Tibial artery (tissue), 4 donors: ENCODE measurements around the gene CYP51A1.
"Not testable (repeated sequence)": the region's sequence is repeated elsewhere in the genome, so short reads cannot be mapped to it uniquely, and the experiment has no call there.

Experiments used
- DNase-seq, 2 donors: peaks; one replicate each; pipeline ENCODE4 v3.0.0-alpha.2; 2019
- H3K27ac ChIP-seq, 2 donors: fragments of 200-600 bp; sonication (generic) in 1 of 2; 1 replicate in 1 of 2; 2 replicates in 1 of 2; pipeline ENCODE4 v1.5.1; 2018 to 2019; ENCODE audit warnings: mild to moderate bottlenecking in 1 of 2
- H3K27me3 ChIP-seq, 2 donors: fragments of 200-600 bp; sonication (generic) in 1 of 2; one replicate each; pipeline versions ENCODE4 v1.5.1 to v1.6.0; 2016 to 2019
- H3K36me3 ChIP-seq, 3 donors: fragments of 200-600 bp; sonication (generic) in 2 of 3; one replicate each; pipeline ENCODE4 v1.5.1; 2016 to 2019; ENCODE audit warnings: mild to moderate bottlenecking in 2 of 3
- H3K4me1 ChIP-seq, 4 donors: fragments of 200-600 bp; sonication (generic) in 2 of 4; 1 replicate in 3 of 4; 2 replicates in 1 of 4; pipeline ENCODE4 v1.5.1; 2016 to 2019
- H3K4me3 ChIP-seq, 2 donors: fragments of 200-600 bp; sonication (generic) in 1 of 2; 1 replicate in 1 of 2; 2 replicates in 1 of 2; pipeline ENCODE4 v1.5.1; 2018 to 2019; ENCODE audit warnings: mild to moderate bottlenecking in 2 of 2
- H3K9me3 ChIP-seq, 3 donors: fragments of 200-600 bp; sonication (generic) in 1 of 3; one replicate each; pipeline ENCODE4 v1.5.1; 2016 to 2019
- CTCF ChIP-seq, 2 experiments: fragments of 200-600 bp in 1 of 2; fragments of 450-650 bp in 1 of 2; IDR thresholded peaks; one replicate each; pipeline ENCODE4 v1.5.1; 2017 to 2019; ENCODE audit warnings: antibody characterized with exemption in 2 of 2, mild to moderate bottlenecking in 1 of 2, moderate library complexity in 1 of 2
- intact Hi-C: fragments of 100-400 bp; cut with DNase I; formaldehyde crosslinking; loops from one replicate; pipeline ENCODE4 v1.15.0; 2023; ENCODE audit warnings: low total_unique reads

CYP51A1 gene

GRCh38 chr7:92158660-92159575 lies 24.6 kb upstream of the CYP51A1 start:
- DNase-seq: no peak
- Histone ChIP-seq H3K9me3 (no peaks in the 10 kb centered on the region), H3K27me3 (no peaks in the 10 kb centered on the region), H3K4me3 (no peak overlapping the region), H3K36me3 (no peaks in the 10 kb centered on the region), H3K27ac (no peak overlapping the region), H3K4me1 (no peaks in the 10 kb centered on the region)
- intact Hi-C loops: no loop called here
- no peak for TF ChIP-seq CTCF (IDR thresholded peaks at IDR 0.05)

GRCh38 chr7:92156990-92157389 lies 22.7 kb upstream of the CYP51A1 start:
- intact Hi-C loops: no loop called here
- no peaks in the 10 kb centered on the region for H3K4me1 ChIP-seq

GRCh38 chr7:92155108-92155739 lies 20.9 kb upstream of the CYP51A1 start:
- DNase-seq: no peak
- Histone ChIP-seq H3K27me3 (no peaks in the 10 kb centered on the region), H3K27ac (no peak overlapping the region), H3K9me3 (no peaks in the 10 kb centered on the region), H3K4me1 (no peaks in the 10 kb centered on the region), H3K4me3 (no peak overlapping the region), H3K36me3 (no peaks in the 10 kb centered on the region)
- intact Hi-C loops: no loop called here
- TF ChIP-seq CTCF (IDR thresholded peaks at IDR 0.05): no peak

More at GRCh38 chr7:92156990-92157389, 22.7 kb upstream of the CYP51A1 start:
- H3K36me3 ChIP-seq: no peaks in the 10 kb centered on the region
- no peaks in the 10 kb centered on the region for H3K9me3 ChIP-seq
- H3K27ac ChIP-seq: no peak overlapping the region
- no peak overlapping the region for H3K4me3 ChIP-seq
- no peak for TF ChIP-seq CTCF (IDR thresholded peaks at IDR 0.05)
- DNase-seq: no peak
- no peaks in the 10 kb centered on the region for H3K27me3 ChIP-seq

GRCh38 chr7:92150450-92151017 lies 16.3 kb upstream of the CYP51A1 start:
- no peak for TF ChIP-seq CTCF (IDR thresholded peaks at IDR 0.05)
- Histone ChIP-seq H3K27ac (no peak overlapping the region), H3K9me3 (no peaks in the 10 kb centered on the region), H3K4me1 (no peaks in the 10 kb centered on the region), H3K4me3 (no peak overlapping the region), H3K36me3 (no peaks in the 10 kb centered on the region), H3K27me3 (no peaks in the 10 kb centered on the region)
- intact Hi-C loops: no loop called here
- DNase-seq: no peak

- H3K9me3 ChIP-seq: no peaks in the 10 kb centered on the region
- H3K4me3 ChIP-seq: no peak overlapping the region
- no peak overlapping the region for H3K27ac ChIP-seq
- no peak for TF ChIP-seq CTCF (IDR thresholded peaks at IDR 0.05)
- H3K4me1 ChIP-seq: no peaks in the 10 kb centered on the region
- H3K27me3 ChIP-seq: no peaks in the 10 kb centered on the region
- H3K36me3 ChIP-seq: no peaks in the 10 kb centered on the region
- DNase-seq: no peak
- intact Hi-C loops: no loop called here
Measured at GRCh38 chr7:92149736-92150239, 15.5 kb upstream of the CYP51A1 start.

- not testable (repeated sequence) for H3K36me3 ChIP-seq, H3K4me1 ChIP-seq, DNase-seq, H3K4me3 ChIP-seq, H3K27me3 ChIP-seq, H3K9me3 ChIP-seq, H3K27ac ChIP-seq
- intact Hi-C loops: loop anchor here (5.0 kb wide), 1 partner anchor 321 kb away; no protein-coding TSS in a partner anchor
Measured at GRCh38 chr7:92143192-92143880, 9.1 kb upstream of the CYP51A1 start.

- not testable (repeated sequence) for DNase-seq, H3K9me3 ChIP-seq, H3K4me1 ChIP-seq, H3K27ac ChIP-seq, H3K27me3 ChIP-seq, H3K4me3 ChIP-seq, H3K36me3 ChIP-seq
- intact Hi-C loops: loop anchor here (5.0 kb wide), 1 partner anchor 320 kb away; no protein-coding TSS in a partner anchor
Measured at GRCh38 chr7:92142791-92143190, 8.5 kb upstream of the CYP51A1 start.
